H9 (cell line): ENCODE measurements around the gene DGKB. TPM values are rescaled to one million over a fixed set of nuclear protein-coding genes. Genes with fewer than 3 reads are reported as not detected.

Source experiments
- DNase-seq: peaks from one replicate; pipeline ENCODE4 v3.0.0-alpha.2; 2017
- H2AFZ ChIP-seq: one replicate; pipeline ENCODE4 v1.6.1; 2013; ENCODE audit warnings: mild to moderate bottlenecking, low read length, control low read depth, moderate library complexity
- H2AK5ac ChIP-seq: 2 replicates; pipeline ENCODE4 v1.6.1; 2013; ENCODE audit warnings: low read length, control low read depth, mixed read lengths; ENCODE audit not compliant: insufficient read length
- H2BK120ac ChIP-seq: one replicate; pipeline ENCODE4 v1.6.1; 2013; ENCODE audit warnings: low read depth, mild to moderate bottlenecking, low read length, control low read depth, inconsistent platforms; ENCODE audit not compliant: poor library complexity, severe bottlenecking
- H2BK12ac ChIP-seq: 2 replicates; pipeline ENCODE4 v1.6.1; 2013; ENCODE audit warnings: low read length, control low read depth, mixed read lengths, low read depth; ENCODE audit not compliant: insufficient read length
- H2BK15ac ChIP-seq: 2 replicates; pipeline ENCODE4 v1.6.1; 2013; ENCODE audit warnings: low read depth, low read length, control low read depth
- H2BK20ac ChIP-seq: one replicate; pipeline ENCODE4 v1.6.1; 2013; ENCODE audit warnings: low read depth, mild to moderate bottlenecking, low read length, control low read depth, inconsistent platforms; ENCODE audit not compliant: poor library complexity, severe bottlenecking
- H2BK5ac ChIP-seq: 2 replicates; pipeline ENCODE4 v1.6.1; 2013; ENCODE audit warnings: low read length, control low read depth, mixed read lengths; ENCODE audit not compliant: insufficient read length
- H3K14ac ChIP-seq: 2 replicates; pipeline ENCODE4 v1.6.1; 2013; ENCODE audit warnings: low read length, control low read depth; ENCODE audit not compliant: insufficient read depth
- H3K18ac ChIP-seq: 2 replicates; pipeline ENCODE4 v1.6.1; 2013; ENCODE audit warnings: low read depth, mild to moderate bottlenecking, mixed read lengths, low read length, control low read depth; ENCODE audit not compliant: insufficient read length
- H3K23ac ChIP-seq: 2 replicates; pipeline ENCODE4 v1.6.1; 2013; ENCODE audit warnings: low read length, control low read depth, mixed read lengths, low read depth; ENCODE audit not compliant: insufficient read length
- H3K23me2 ChIP-seq: 2 replicates; pipeline ENCODE4 v1.6.1; 2013; ENCODE audit warnings: low read depth, mild to moderate bottlenecking, mixed read lengths, low read length, control low read depth; ENCODE audit not compliant: insufficient read length, poor library complexity, severe bottlenecking
- H3K27ac ChIP-seq: 2 replicates; pipeline ENCODE4 v1.5.1; 2013; ENCODE audit warnings: low read length, control low read depth, mixed read lengths, low read depth; ENCODE audit not compliant: insufficient read length
- H3K27me3 ChIP-seq: 2 replicates; pipeline ENCODE4 v1.6.1; 2013; ENCODE audit warnings: low read length, control low read depth, inconsistent platforms; ENCODE audit not compliant: insufficient read depth
- H3K4ac ChIP-seq: 2 replicates; pipeline ENCODE4 v1.6.1; 2013; ENCODE audit warnings: low read depth, mild to moderate bottlenecking, control low read depth, inconsistent platforms, low read length, moderate library complexity
- H3K4me1 ChIP-seq: 2 replicates; pipeline ENCODE4 v1.6.1; 2013; ENCODE audit warnings: low read length, control low read depth, inconsistent platforms; ENCODE audit not compliant: insufficient read depth
- H3K4me2 ChIP-seq: 2 replicates; pipeline ENCODE4 v1.6.1; 2013; ENCODE audit warnings: low read length, control low read depth, mixed read lengths; ENCODE audit not compliant: insufficient read length, insufficient read depth
- H3K56ac ChIP-seq: 2 replicates; pipeline ENCODE4 v1.6.1; 2013; ENCODE audit warnings: low read depth, mild to moderate bottlenecking, mixed read lengths, low read length, control low read depth; ENCODE audit not compliant: insufficient read length
- H3K79me1 ChIP-seq: 2 replicates; pipeline ENCODE4 v1.6.1; 2013; ENCODE audit warnings: low read depth, mild to moderate bottlenecking, moderate library complexity, low read length, control low read depth, inconsistent platforms; ENCODE audit not compliant: insufficient read depth, poor library complexity, severe bottlenecking
- H3K79me2 ChIP-seq: 2 replicates; pipeline ENCODE4 v1.6.1; 2013; ENCODE audit warnings: low read length, control low read depth, inconsistent platforms; ENCODE audit not compliant: insufficient read depth
- H3K9ac ChIP-seq: 2 replicates; pipeline ENCODE4 v1.6.1; 2013; ENCODE audit warnings: low read length, control low read depth, mixed read lengths; ENCODE audit not compliant: insufficient read length; ENCODE audit errors: extremely low read depth
- H3K9me3 ChIP-seq: one replicate; pipeline ENCODE4 v1.6.1; 2013; ENCODE audit warnings: low read depth, low read length, inconsistent platforms; ENCODE audit not compliant: control insufficient read depth
- H3T11ph ChIP-seq: one replicate; pipeline ENCODE4 v1.6.1; 2013; ENCODE audit warnings: mild to moderate bottlenecking, low read length, control low read depth, inconsistent platforms
- H4K20me1 ChIP-seq: one replicate; pipeline ENCODE4 v1.6.1; 2013; ENCODE audit not compliant: control insufficient read depth, insufficient read length, insufficient read depth
- H4K5ac ChIP-seq: 2 replicates; pipeline ENCODE4 v1.6.1; 2013; ENCODE audit warnings: low read depth, mild to moderate bottlenecking, mixed read lengths, low read length, control low read depth; ENCODE audit not compliant: insufficient read length
- H4K8ac ChIP-seq: replicated peaks from 2 replicates; pipeline ENCODE4 v1.6.1; 2013; ENCODE audit warnings: low read length, control low read depth, mixed read lengths, low read depth; ENCODE audit not compliant: insufficient read length
- H4K91ac ChIP-seq: 2 replicates; pipeline ENCODE4 v1.6.1; 2013; ENCODE audit warnings: low read depth, mild to moderate bottlenecking, moderate library complexity, mixed read lengths, low read length, control low read depth; ENCODE audit not compliant: insufficient read length
- H3K27ac Mint-ChIP-seq, 3 experiments: 2 replicates in 2 of 3; 3 replicates in 1 of 3; pipeline ENCODE4 v1.8.0; 2020 to 2021; ENCODE audit warnings: mixed read lengths in 3 of 3, mild to moderate bottlenecking in 1 of 3, moderate library complexity in 1 of 3
- H3K27me3 Mint-ChIP-seq: 2 replicates; pipeline ENCODE4 v1.8.0; 2021; ENCODE audit warnings: low read depth, mild to moderate bottlenecking, moderate library complexity, mixed read lengths
- H3K36me3 Mint-ChIP-seq, 3 experiments: 2 replicates in 2 of 3; 3 replicates in 1 of 3; pipeline ENCODE4 v1.8.0; 2020 to 2021; ENCODE audit warnings: low read depth in 3 of 3, mixed read lengths in 3 of 3; ENCODE audit not compliant: insufficient read depth in 1 of 3
- H3K4me1 Mint-ChIP-seq, 2 experiments: 2 replicates each; pipeline ENCODE4 v1.8.0; 2020; ENCODE audit warnings: mixed read lengths in 2 of 2
- H3K4me3 Mint-ChIP-seq, 2 experiments: 2 replicates in 1 of 2; 3 replicates in 1 of 2; pipeline ENCODE4 v1.8.0; 2020 to 2021; ENCODE audit warnings: mild to moderate bottlenecking in 2 of 2, mixed read lengths in 2 of 2, moderate library complexity in 1 of 2
- H3K9me3 Mint-ChIP-seq, 2 experiments: 2 replicates in 1 of 2; 3 replicates in 1 of 2; pipeline ENCODE4 v1.8.0; 2020; ENCODE audit warnings: mild to moderate bottlenecking in 2 of 2, mixed read lengths in 2 of 2, moderate library complexity in 1 of 2
- WGBS: extraction: QIAGEN DNeasy Blood & Tissue Kit; methylation state at CpG from one replicate; pipeline ENCODE4 v1.1.7; 2013; ENCODE audit warnings: missing lambda C conversion rate, low lambda C conversion rate, mixed read lengths; ENCODE audit not compliant: insufficient read length; ENCODE audit errors: extremely low coverage; 5-methylcytosine and 5-hydroxymethylcytosine counted together
- total RNA-seq: library from RNA; stranded (reverse); gene quantifications from 2 replicates; pipeline ENCODE4 v1.2.1, GENCODE V29; 2021
- TF ChIP-seq, protein P1 (sequence below): fragments of 200-600 bp; sonication (generic); conservative IDR thresholded peaks from 3 replicates; pipeline ENCODE4 v1.8.0; 2021; ENCODE audit warnings: antibody characterized with exemption, mild to moderate bottlenecking

Gene DGKB
- total RNA-seq, 1 experiment from 2014 or later = 0.26 TPM

DNA sequence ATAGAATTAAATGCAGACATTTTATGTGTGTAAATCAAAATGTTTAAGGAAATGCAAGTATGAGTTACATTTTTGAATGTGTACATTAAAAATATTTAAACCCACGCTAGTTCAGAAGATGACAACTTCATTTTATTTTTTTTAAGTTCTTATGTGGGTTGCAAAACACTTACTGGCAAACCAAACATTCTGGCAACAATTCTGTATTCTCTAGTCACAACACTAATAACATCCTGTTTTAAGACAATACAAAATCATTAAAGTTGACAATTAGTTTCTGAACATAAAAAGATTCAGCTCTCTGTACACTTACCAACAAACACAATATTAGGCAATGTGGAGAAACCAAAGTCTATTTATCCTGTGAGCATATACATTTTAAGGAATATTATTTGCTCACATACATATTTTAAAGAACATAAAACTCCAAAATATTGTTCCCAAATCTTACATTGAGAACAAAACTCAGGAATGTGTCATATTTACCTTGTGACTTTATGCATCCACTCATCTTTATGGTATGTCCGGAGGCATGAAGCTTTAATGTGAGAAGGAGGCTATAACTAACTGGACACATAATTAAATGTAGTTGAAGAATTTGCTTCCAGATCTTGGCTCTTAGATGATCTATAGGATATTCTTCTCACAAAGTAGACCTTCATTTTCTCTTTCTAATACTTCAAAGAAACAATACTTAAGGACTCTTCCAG is 134.7 kb downstream of the DGKB start:
- DNase-seq = no peak
- Mint-ChIP-seq H3K9me3 (no peaks in the 10 kb centered on the region), H3K27me3 (no peaks in the 10 kb centered on the region), H3K27ac (no peak overlapping the region), H3K36me3 (no peaks in the 10 kb centered on the region), H3K4me3 (no peak overlapping the region), H3K4me1 (peaks cover 14 to 18% of the 10 kb centered on the region in 2 experiments)
- no peak overlapping the region for H4K8ac ChIP-seq
- H4K91ac ChIP-seq = no peak overlapping the region
- H3T11ph ChIP-seq = no peak overlapping the region
- H3K4me2 ChIP-seq = no peak overlapping the region
- no peaks in the 10 kb centered on the region for H4K20me1 ChIP-seq
- no CpG with 5 or more reads among the region's 2 CpGs for WGBS
- no peaks in the 10 kb centered on the region for H3K27me3 ChIP-seq
- H3K23me2 ChIP-seq = no peaks in the 10 kb centered on the region
- no peak overlapping the region for H3K4ac ChIP-seq
- no peak overlapping the region for H3K27ac ChIP-seq
- H3K23ac ChIP-seq = no peak overlapping the region
- H2BK12ac ChIP-seq = no peak overlapping the region
- H3K14ac ChIP-seq = no peak overlapping the region
- no peak overlapping the region for H2AFZ ChIP-seq
- no peak overlapping the region for H2BK120ac ChIP-seq
- no peak overlapping the region for H2BK5ac ChIP-seq
- H3K79me1 ChIP-seq = no peaks in the 10 kb centered on the region
- no peak overlapping the region for H4K5ac ChIP-seq
- no peak overlapping the region for H2AK5ac ChIP-seq
- no peak overlapping the region for H2BK15ac ChIP-seq
- TF ChIP-seq, protein P1, sequence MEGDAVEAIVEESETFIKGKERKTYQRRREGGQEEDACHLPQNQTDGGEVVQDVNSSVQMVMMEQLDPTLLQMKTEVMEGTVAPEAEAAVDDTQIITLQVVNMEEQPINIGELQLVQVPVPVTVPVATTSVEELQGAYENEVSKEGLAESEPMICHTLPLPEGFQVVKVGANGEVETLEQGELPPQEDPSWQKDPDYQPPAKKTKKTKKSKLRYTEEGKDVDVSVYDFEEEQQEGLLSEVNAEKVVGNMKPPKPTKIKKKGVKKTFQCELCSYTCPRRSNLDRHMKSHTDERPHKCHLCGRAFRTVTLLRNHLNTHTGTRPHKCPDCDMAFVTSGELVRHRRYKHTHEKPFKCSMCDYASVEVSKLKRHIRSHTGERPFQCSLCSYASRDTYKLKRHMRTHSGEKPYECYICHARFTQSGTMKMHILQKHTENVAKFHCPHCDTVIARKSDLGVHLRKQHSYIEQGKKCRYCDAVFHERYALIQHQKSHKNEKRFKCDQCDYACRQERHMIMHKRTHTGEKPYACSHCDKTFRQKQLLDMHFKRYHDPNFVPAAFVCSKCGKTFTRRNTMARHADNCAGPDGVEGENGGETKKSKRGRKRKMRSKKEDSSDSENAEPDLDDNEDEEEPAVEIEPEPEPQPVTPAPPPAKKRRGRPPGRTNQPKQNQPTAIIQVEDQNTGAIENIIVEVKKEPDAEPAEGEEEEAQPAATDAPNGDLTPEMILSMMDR = no peak
- no peak overlapping the region for H2BK20ac ChIP-seq
- no peak overlapping the region for H3K9ac ChIP-seq
- H3K56ac ChIP-seq = no peak overlapping the region
- H3K18ac ChIP-seq = no peak overlapping the region
- H3K79me2 ChIP-seq = no peaks in the 10 kb centered on the region
- no peaks in the 10 kb centered on the region for H3K9me3 ChIP-seq
- H3K4me1 ChIP-seq = no peaks in the 10 kb centered on the region; the same call in 1 of the 2 replicates
